ENCODE measurements around the gene AUTS2.
A peak's percentile ranks its signal among the peaks of the same experiment; 100 is the strongest.

AUTS2 gene

GRCh38 chr7:70525991-70526390, 927.7 kb downstream of the AUTS2 start (continued):
- TF ChIP-seq PRDM2 (tag by site-specific recombination; IDR thresholded peaks at IDR 0.05; ENCODE audit: borderline replicate concordance) (no peak), OSR2 (tag by site-specific recombination; IDR thresholded peaks at IDR 0.05) (no peak), ZNF174 (tag by site-specific recombination; IDR thresholded peaks at IDR 0.05) (no peak), SCRT2 (tag by site-specific recombination; IDR thresholded peaks at IDR 0.05) (no peak), KLF7 (tag by site-specific recombination; IDR thresholded peaks at IDR 0.05; ENCODE audit: borderline replicate concordance) (no peak), ZNF146 (tag by site-specific recombination; IDR thresholded peaks at IDR 0.05) (no peak), OVOL3 (tag by site-specific recombination; IDR thresholded peaks at IDR 0.05) (no peak), ZNF157 (tag by site-specific recombination; IDR thresholded peaks at IDR 0.05) (no peak)

GRCh38 chr7:70527520-70528115, 929.3 kb downstream of the AUTS2 start:
- Histone ChIP-seq H3K27ac (ENCODE audit: extremely low read depth, low read depth, low read length) (no peak overlapping the region), H3K36me3 (ENCODE audit: control insufficient read depth in 2 of 2, insufficient read depth in 1 of 2, low read length in 2 of 2) (no peaks in the 10 kb centered on the region), H3K4me3 (ENCODE audit: low read depth, low read length) (no peak overlapping the region), H3K4me1 (ENCODE audit: control insufficient read depth, insufficient read depth, low read length) (no peaks in the 10 kb centered on the region; the same call in 1 of the 2 replicates), H3K9me3 (ENCODE audit: control insufficient read depth, insufficient read depth, low read depth, low read length) (no peaks in the 10 kb centered on the region)
- ChIA-PET POLR2A (no interaction called here), CTCF (interaction anchor here (0.7 to 0.8 kb wide), 2 partner anchors 125 to 129 kb away, joined by 4 read pairs; no protein-coding TSS in a partner anchor)
- TF ChIP-seq TCF7L2 (IDR thresholded peaks at IDR 0.05; ENCODE audit: borderline replicate concordance, low read depth, low read length) (peak; percentile 95), EGR2 (tag by site-specific recombination; IDR thresholded peaks at IDR 0.05; ENCODE audit: low read depth) (no peak), OSR2 (tag by site-specific recombination; IDR thresholded peaks at IDR 0.05) (peak; percentile 40; the same call in 1 of the 2 replicates), YY2 (tag by site-specific recombination; IDR thresholded peaks at IDR 0.05) (no peak)

GRCh38 chr7:70529436-70529835, 931.2 kb downstream of the AUTS2 start:
- no peak overlapping the region for H3K27ac ChIP-seq (ENCODE audit: extremely low read depth, low read depth, low read length)
- ChIA-PET POLR2A (no interaction called here), CTCF (interaction anchor here (0.6 to 1.0 kb wide), 3 partner anchors 14 to 88 kb away, joined by 3 to 4 read pairs (median 3); no protein-coding TSS in a partner anchor)
- H3K4me1 ChIP-seq (ENCODE audit: control insufficient read depth, insufficient read depth, low read length) = no peaks in the 10 kb centered on the region; the same call in 1 of the 2 replicates
- no peaks in the 10 kb centered on the region for H3K36me3 ChIP-seq (ENCODE audit: control insufficient read depth in 2 of 2, insufficient read depth in 1 of 2, low read length in 2 of 2)
- no peaks in the 10 kb centered on the region for H3K9me3 ChIP-seq (ENCODE audit: control insufficient read depth, insufficient read depth, low read depth, low read length)
- no peak overlapping the region for H3K4me3 ChIP-seq (ENCODE audit: low read depth, low read length)
- TF ChIP-seq ZNF585B (tag by site-specific recombination; IDR thresholded peaks at IDR 0.05) = no peak
- no peak for TF ChIP-seq ZNF837 (tag by site-specific recombination; IDR thresholded peaks at IDR 0.05)
- TF ChIP-seq PBX3 (CRISPR knock-in tag; IDR thresholded peaks at IDR 0.05) = no peak
- TF ChIP-seq ZNF341 (tag by site-specific recombination; IDR thresholded peaks at IDR 0.05; ENCODE audit: low read depth) = no peak
- no peak for TF ChIP-seq ZNF548 (tag by site-specific recombination; IDR thresholded peaks at IDR 0.05)
- TF ChIP-seq ZNF324 (tag by site-specific recombination; IDR thresholded peaks at IDR 0.05) = no peak
- TF ChIP-seq ZNF776 (tag by site-specific recombination; IDR thresholded peaks at IDR 0.05; ENCODE audit: borderline replicate concordance) = no peak
- no peak for TF ChIP-seq ZNF266 (tag by site-specific recombination; IDR thresholded peaks at IDR 0.05; ENCODE audit: low read depth)
- no peak for TF ChIP-seq ZNF514 (tag by site-specific recombination; IDR thresholded peaks at IDR 0.05)
- no peak for TF ChIP-seq ZFP37 (tag by site-specific recombination; IDR thresholded peaks at IDR 0.05)
- TF ChIP-seq ZNF169 (tag by site-specific recombination; IDR thresholded peaks at IDR 0.05) = no peak
- no peak for TF ChIP-seq ZFP69B (tag by site-specific recombination; IDR thresholded peaks at IDR 0.05)
- TF ChIP-seq ZNF521 (tag by site-specific recombination; IDR thresholded peaks at IDR 0.05) = no peak
- no peak for TF ChIP-seq WT1 (tag by site-specific recombination; IDR thresholded peaks at IDR 0.05)
- TF ChIP-seq ZNF280C (tag by site-specific recombination; IDR thresholded peaks at IDR 0.05) = no peak
